Endodermal cell (in vitro differentiated cells): Measurements from ENCODE around the gene CBLC. TPM values are rescaled to one million over a fixed set of nuclear protein-coding genes. Genes with fewer than 3 reads are reported as not detected.

Experiments
- DNase-seq: peaks from one replicate; pipeline ENCODE4 v3.0.0-alpha.2; 2017
- H3K27ac ChIP-seq: 2 replicates; pipeline ENCODE4 v1.5.1; 2013; ENCODE audit warnings: mild to moderate bottlenecking, low read depth, low read length, moderate library complexity
- H3K27me3 ChIP-seq: 2 replicates; pipeline ENCODE4 v1.6.1; 2013; ENCODE audit warnings: mild to moderate bottlenecking, low read length, moderate library complexity; ENCODE audit not compliant: insufficient read depth, control insufficient read depth, poor library complexity, severe bottlenecking
- H3K36me3 ChIP-seq: 2 replicates; pipeline ENCODE4 v1.7.0; 2013; ENCODE audit warnings: mild to moderate bottlenecking, low read length, moderate library complexity; ENCODE audit not compliant: control insufficient read depth, insufficient read depth
- H3K4me1 ChIP-seq: one replicate; pipeline ENCODE4 v1.7.0; 2013; ENCODE audit warnings: low read length; ENCODE audit not compliant: control insufficient read depth, insufficient read depth
- H3K4me3 ChIP-seq: 2 replicates; pipeline ENCODE4 v1.5.1; 2013; ENCODE audit warnings: mild to moderate bottlenecking, low read length, moderate library complexity
- H3K9ac ChIP-seq: 2 replicates; pipeline ENCODE4 v1.6.1; 2013; ENCODE audit warnings: mild to moderate bottlenecking, low read length, moderate library complexity; ENCODE audit not compliant: poor library complexity, severe bottlenecking; ENCODE audit errors: extremely low read depth
- H3K9me3 ChIP-seq: 2 replicates; pipeline ENCODE4 v1.6.1; 2013; ENCODE audit warnings: mild to moderate bottlenecking, low read length, moderate library complexity; ENCODE audit not compliant: control insufficient read depth
- H3K27ac Mint-ChIP-seq: 2 replicates; pipeline ENCODE4 v1.8.0; 2020; ENCODE audit warnings: mixed read lengths
- H3K27me3 Mint-ChIP-seq: 2 replicates; pipeline ENCODE4 v1.8.0; 2021; ENCODE audit warnings: mild to moderate bottlenecking, mixed read lengths; ENCODE audit not compliant: insufficient read depth
- H3K36me3 Mint-ChIP-seq: 2 replicates; pipeline ENCODE4 v1.8.0; 2020; ENCODE audit warnings: low read depth, mixed read lengths
- H3K4me1 Mint-ChIP-seq: 2 replicates; pipeline ENCODE4 v1.8.0; 2020; ENCODE audit warnings: mixed read lengths
- H3K4me3 Mint-ChIP-seq: 2 replicates; pipeline ENCODE4 v1.8.0; 2020; ENCODE audit warnings: mild to moderate bottlenecking, moderate library complexity, mixed read lengths
- H3K9me3 Mint-ChIP-seq: 2 replicates; pipeline ENCODE4 v1.8.0; 2020; ENCODE audit warnings: mild to moderate bottlenecking, mixed read lengths
- whole genome bisulfite sequencing, 2 experiments: methylation state at CpG; one replicate each; pipeline versions ENCODE4 v1.1.5 to v1.1.7; 2013; ENCODE audit warnings: missing lambda C conversion rate in 2 of 2, mixed read lengths in 1 of 2; ENCODE audit not compliant: insufficient coverage in 1 of 2, insufficient read length in 1 of 2; 5-methylcytosine and 5-hydroxymethylcytosine counted together
- total RNA-seq, 2 donors: library from RNA; stranded (reverse); fragmentation: NEBNext Ultra II Directional in 1 of 2; extraction: Animal tissue kit (Norgen Biotek cat#: 25700) in 1 of 2; gene quantifications; 2 replicates in 1 of 2; 3 replicates in 1 of 2; pipeline ENCODE4 v1.2.1, GENCODE V29; 2021
- TF ChIP-seq, protein P1 (sequence below): fragments of 200-600 bp; sonication (generic); conservative IDR thresholded peaks from 2 replicates; pipeline ENCODE4 v1.5.0; 2021; ENCODE audit warnings: antibody characterized with exemption, mild to moderate bottlenecking

Gene CBLC
- total RNA-seq, 2 donors from 2014 or later = 6.6 to 15.5 TPM

GRCh38 chr19:44847144-44848035 lies 69.7 kb downstream of the CBLC start:
- TF ChIP-seq, protein P1, sequence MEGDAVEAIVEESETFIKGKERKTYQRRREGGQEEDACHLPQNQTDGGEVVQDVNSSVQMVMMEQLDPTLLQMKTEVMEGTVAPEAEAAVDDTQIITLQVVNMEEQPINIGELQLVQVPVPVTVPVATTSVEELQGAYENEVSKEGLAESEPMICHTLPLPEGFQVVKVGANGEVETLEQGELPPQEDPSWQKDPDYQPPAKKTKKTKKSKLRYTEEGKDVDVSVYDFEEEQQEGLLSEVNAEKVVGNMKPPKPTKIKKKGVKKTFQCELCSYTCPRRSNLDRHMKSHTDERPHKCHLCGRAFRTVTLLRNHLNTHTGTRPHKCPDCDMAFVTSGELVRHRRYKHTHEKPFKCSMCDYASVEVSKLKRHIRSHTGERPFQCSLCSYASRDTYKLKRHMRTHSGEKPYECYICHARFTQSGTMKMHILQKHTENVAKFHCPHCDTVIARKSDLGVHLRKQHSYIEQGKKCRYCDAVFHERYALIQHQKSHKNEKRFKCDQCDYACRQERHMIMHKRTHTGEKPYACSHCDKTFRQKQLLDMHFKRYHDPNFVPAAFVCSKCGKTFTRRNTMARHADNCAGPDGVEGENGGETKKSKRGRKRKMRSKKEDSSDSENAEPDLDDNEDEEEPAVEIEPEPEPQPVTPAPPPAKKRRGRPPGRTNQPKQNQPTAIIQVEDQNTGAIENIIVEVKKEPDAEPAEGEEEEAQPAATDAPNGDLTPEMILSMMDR = no peak

GRCh38 chr19:44848036-44848811 lies 70.5 kb downstream of the CBLC start:
- Mint-ChIP-seq H3K4me1 (peaks cover 28% of the 10 kb centered on the region), H3K27me3 (no peaks in the 10 kb centered on the region), H3K4me3 (peak overlapping the region; percentile 99), H3K27ac (peak overlapping the region; percentile 100), H3K9me3 (no peaks in the 10 kb centered on the region), H3K36me3 (peaks cover 25% of the 10 kb centered on the region)
- DNase-seq = peak; percentile 82
- TF ChIP-seq, protein P1 = no peak
- H3K4me1 ChIP-seq = peaks cover 7% of the 10 kb centered on the region
- no peaks in the 10 kb centered on the region for H3K9me3 ChIP-seq
- H3K36me3 ChIP-seq = peaks cover 35% of the 10 kb centered on the region
- H3K9ac ChIP-seq = peak overlapping the region; percentile 100
- WGBS, 2 experiments = 0% methylated on average over 14 to 19 of the region's 19 CpGs
- no peaks in the 10 kb centered on the region for H3K27me3 ChIP-seq
- peak overlapping the region; percentile 83 for H3K27ac ChIP-seq
- H3K4me3 ChIP-seq = peak overlapping the region; percentile 100

More at GRCh38 chr19:44847144-44848035, 69.7 kb downstream of the CBLC start:
- Histone ChIP-seq H3K27me3 (no peaks in the 10 kb centered on the region), H3K36me3 (peaks cover 28% of the 10 kb centered on the region), H3K27ac (peak overlapping the region; percentile 96), H3K9ac (peak overlapping the region; percentile 100), H3K9me3 (no peaks in the 10 kb centered on the region), H3K4me3 (peak overlapping the region; percentile 100), H3K4me1 (peaks cover 7% of the 10 kb centered on the region)
- H3K9me3 Mint-ChIP-seq = no peaks in the 10 kb centered on the region
- peaks cover 28% of the 10 kb centered on the region for H3K4me1 Mint-ChIP-seq
- H3K27ac Mint-ChIP-seq = peak overlapping the region; percentile 100
- 0 to 2% methylated on average over 16 to 46 of the region's 47 CpGs for WGBS, 2 experiments
- no peaks in the 10 kb centered on the region for H3K27me3 Mint-ChIP-seq
- peak; percentile 88 for DNase-seq
- peaks cover 22% of the 10 kb centered on the region for H3K36me3 Mint-ChIP-seq
- H3K4me3 Mint-ChIP-seq = peak overlapping the region; percentile 99

DNA sequence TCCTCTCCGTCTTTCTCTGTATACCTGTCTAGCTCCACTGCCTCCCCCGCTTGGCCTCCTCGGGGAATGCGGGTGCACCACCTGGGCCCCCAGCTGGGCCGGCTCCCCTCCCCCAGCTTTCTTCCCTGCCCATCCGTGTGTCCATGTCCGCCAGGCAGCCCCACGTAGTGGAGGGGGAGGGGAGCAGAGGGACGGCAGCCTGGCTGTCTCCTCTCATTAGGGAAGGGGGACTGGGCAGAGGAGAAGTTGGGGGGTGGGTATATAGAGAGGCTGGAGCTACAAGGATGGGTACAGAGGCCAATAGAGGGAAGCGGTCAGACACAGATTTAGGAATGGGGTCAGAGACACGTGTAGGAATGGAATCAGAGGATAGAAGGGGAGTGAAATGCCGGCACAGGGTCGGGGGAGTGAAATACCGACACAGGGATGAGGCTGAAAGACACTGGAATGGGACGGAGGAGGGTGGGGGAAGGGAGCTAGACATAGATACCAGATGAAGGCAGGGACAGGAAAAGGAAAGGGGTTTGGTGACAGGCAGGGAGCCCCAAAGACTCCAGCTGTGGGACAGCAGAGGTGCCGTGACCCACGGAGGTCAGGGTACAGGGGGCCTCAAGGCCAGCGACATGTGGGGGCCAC lies 71.2 kb downstream of the CBLC start:
- Histone ChIP-seq H3K27me3 (no peaks in the 10 kb centered on the region), H3K4me1 (peaks cover 7% of the 10 kb centered on the region)
- 12 to 13% methylated on average over 8 to 18 of the region's 18 CpGs for WGBS, 2 experiments

More for the DNA sequence above, 71.2 kb downstream of the CBLC start:
- Mint-ChIP-seq H3K4me1 (peaks cover 28% of the 10 kb centered on the region), H3K36me3 (peaks cover 30% of the 10 kb centered on the region), H3K9me3 (no peaks in the 10 kb centered on the region), H3K27ac (peak overlapping the region; percentile 100), H3K27me3 (no peaks in the 10 kb centered on the region), H3K4me3 (peak overlapping the region; percentile 99)
- Histone ChIP-seq H3K9me3 (no peaks in the 10 kb centered on the region), H3K4me3 (peak overlapping the region; percentile 100), H3K9ac (peak overlapping the region; percentile 100), H3K27ac (peak overlapping the region; percentile 83), H3K36me3 (peaks cover 39% of the 10 kb centered on the region)
- DNase-seq = peak; percentile 80
- TF ChIP-seq, protein P1 = no peak
